PC-3 (cell line): ENCODE data around the gene EXOC4.

Experiments used
- EZH2 ChIP-seq: fragments of 300-600 bp; sonication (generic); IDR thresholded peaks from one replicate; pipeline ENCODE4 v1.6.1; 2017; ENCODE audit warnings: antibody characterized with exemption, mild to moderate bottlenecking, low read length; ENCODE audit not compliant: unreplicated experiment
- EZH2phosphoT487 ChIP-seq: fragments of 300-600 bp; sonication (generic); IDR thresholded peaks from 2 replicates; pipeline ENCODE4 v1.6.1; 2018; ENCODE audit warnings: mild to moderate bottlenecking, antibody characterized with exemption, low read length, borderline replicate concordance
- TF ChIP-seq, protein P1 (sequence below): fragments of 300-600 bp; sonication (generic); conservative IDR thresholded peaks from 2 replicates; pipeline ENCODE4 v1.5.1; 2017; ENCODE audit warnings: antibody characterized with exemption, low read depth, mild to moderate bottlenecking, low read length

DNA sequence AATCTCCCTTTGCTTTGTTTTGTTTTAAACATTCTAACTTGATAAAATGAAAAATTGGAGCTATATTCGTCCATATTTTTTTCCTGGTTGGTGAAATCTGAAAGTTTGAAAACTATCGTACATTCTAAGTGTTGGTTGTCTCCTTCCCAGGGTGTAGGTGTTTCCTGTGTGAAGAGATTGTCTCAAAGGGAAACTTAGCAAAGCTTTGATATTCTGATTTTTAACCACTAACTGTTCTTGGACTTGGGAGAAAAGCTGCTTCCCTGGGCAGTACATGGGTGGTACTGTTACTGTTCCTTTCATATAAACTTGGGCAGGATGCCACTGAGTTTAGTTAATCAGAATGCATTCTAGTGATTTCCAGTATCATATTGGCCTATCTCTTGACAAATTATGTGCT, 620.8 kb downstream of the EXOC4 start:
- TF ChIP-seq, protein P1, sequence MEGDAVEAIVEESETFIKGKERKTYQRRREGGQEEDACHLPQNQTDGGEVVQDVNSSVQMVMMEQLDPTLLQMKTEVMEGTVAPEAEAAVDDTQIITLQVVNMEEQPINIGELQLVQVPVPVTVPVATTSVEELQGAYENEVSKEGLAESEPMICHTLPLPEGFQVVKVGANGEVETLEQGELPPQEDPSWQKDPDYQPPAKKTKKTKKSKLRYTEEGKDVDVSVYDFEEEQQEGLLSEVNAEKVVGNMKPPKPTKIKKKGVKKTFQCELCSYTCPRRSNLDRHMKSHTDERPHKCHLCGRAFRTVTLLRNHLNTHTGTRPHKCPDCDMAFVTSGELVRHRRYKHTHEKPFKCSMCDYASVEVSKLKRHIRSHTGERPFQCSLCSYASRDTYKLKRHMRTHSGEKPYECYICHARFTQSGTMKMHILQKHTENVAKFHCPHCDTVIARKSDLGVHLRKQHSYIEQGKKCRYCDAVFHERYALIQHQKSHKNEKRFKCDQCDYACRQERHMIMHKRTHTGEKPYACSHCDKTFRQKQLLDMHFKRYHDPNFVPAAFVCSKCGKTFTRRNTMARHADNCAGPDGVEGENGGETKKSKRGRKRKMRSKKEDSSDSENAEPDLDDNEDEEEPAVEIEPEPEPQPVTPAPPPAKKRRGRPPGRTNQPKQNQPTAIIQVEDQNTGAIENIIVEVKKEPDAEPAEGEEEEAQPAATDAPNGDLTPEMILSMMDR: no peak
- TF ChIP-seq EZH2: no peak
- TF ChIP-seq EZH2phosphoT487: no peak
